ENCODE results near the gene ARHGEF11.

ARHGEF11 gene

DNA sequence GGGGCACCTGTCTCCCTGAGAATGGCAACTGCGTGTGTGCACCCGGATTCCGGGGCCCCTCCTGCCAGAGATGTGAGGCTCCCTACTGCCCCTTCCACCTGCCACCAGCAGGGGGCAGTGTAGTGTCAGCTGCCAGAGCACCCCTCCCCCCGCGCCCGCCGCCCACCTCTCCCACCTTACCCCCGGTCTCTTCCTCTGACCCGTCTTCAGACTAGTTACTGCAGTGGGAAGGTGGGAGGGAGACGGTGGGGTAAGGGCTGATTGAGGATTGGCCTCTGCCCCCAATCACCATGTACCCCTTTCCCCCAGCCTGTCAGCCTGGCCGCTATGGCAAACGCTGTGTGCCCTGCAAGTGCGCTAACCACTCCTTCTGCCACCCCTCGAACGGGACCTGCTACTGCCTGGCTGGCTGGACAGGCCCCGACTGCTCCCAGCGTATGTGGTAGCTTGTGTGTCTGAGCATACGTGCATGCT is 135.2 kb downstream of the ARHGEF11 start:
- no peak overlapping the region for H3K9ac ChIP-seq (ENCODE audit: insufficient read length)
- no peak for DNase-seq (ENCODE audit: low read depth, low spot score)
- H3K4me3 ChIP-seq = no peak overlapping the region
- no peak for TF ChIP-seq FOXP2 (optimal IDR thresholded peaks at IDR 0.05; ENCODE audit: control extremely low read depth, extremely low read length, insufficient read depth)
- no peak for TF ChIP-seq POLR2AphosphoS5 (IDR thresholded peaks at IDR 0.05; ENCODE audit: borderline replicate concordance, low read depth, low read length)
- no peak for TF ChIP-seq EZH2 (IDR thresholded peaks at IDR 0.05)
- H3K27ac ChIP-seq = no peak overlapping the region
- H3K9me3 ChIP-seq (ENCODE audit: low read depth, low read length) = no peaks in the 10 kb centered on the region
- no peaks in the 10 kb centered on the region for H3K36me3 ChIP-seq (ENCODE audit: insufficient read depth, low read length)

DNA sequence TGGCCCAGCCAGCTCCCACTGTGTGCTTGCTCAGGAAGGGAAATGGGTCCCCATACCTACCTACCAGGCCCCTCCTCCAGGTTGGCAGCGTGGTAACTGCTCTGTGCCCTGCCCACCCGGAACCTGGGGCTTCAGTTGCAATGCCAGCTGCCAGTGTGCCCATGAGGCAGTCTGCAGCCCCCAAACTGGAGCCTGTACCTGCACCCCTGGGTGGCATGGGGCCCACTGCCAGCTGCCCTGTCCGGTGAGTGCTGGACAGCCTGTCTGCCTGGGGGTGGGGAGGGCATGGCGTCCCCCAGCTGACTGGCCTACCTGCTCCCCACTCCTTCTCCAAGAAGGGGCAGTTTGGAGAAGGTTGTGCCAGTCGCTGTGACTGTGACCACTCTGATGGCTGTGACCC is 135.9 kb downstream of the ARHGEF11 start:
- Histone ChIP-seq H3K4me3 (no peak overlapping the region), H3K27ac (no peak overlapping the region), H3K9ac (ENCODE audit: insufficient read length) (no peak overlapping the region), H3K9me3 (ENCODE audit: low read depth, low read length) (no peaks in the 10 kb centered on the region), H3K36me3 (ENCODE audit: insufficient read depth, low read length) (no peaks in the 10 kb centered on the region)
- DNase-seq (ENCODE audit: low read depth, low spot score) = no peak
- no peak for TF ChIP-seq POLR2AphosphoS5 (IDR thresholded peaks at IDR 0.05; ENCODE audit: borderline replicate concordance, low read depth, low read length)
- TF ChIP-seq EZH2 (IDR thresholded peaks at IDR 0.05) = no peak
- no peak for TF ChIP-seq FOXP2 (optimal IDR thresholded peaks at IDR 0.05; ENCODE audit: control extremely low read depth, extremely low read length, insufficient read depth)

DNA sequence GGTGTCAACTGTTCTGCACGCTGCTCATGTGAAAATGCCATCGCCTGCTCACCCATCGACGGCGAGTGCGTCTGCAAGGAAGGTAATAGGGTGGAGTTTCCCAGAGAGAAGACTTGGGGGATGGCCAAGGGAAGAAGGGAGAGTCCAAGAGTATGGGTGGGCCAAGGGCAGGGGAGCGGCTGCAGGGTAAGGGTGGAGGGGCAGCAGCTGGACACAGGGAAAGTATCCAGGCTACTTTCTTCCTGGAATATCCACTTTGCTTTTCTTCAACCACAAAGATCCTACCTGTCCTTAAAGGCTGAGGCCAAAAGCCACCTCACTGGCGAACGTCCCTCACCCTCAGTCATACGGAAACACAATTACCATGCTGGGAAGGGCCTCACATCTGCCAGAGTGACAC is 136.6 kb downstream of the ARHGEF11 start:
- Histone ChIP-seq H3K9me3 (ENCODE audit: low read depth, low read length) (no peaks in the 10 kb centered on the region), H3K36me3 (ENCODE audit: insufficient read depth, low read length) (no peaks in the 10 kb centered on the region), H3K9ac (ENCODE audit: insufficient read length) (no peak overlapping the region), H3K4me3 (no peak overlapping the region), H3K27ac (no peak overlapping the region)
- DNase-seq (ENCODE audit: low read depth, low spot score) = no peak
- TF ChIP-seq EZH2 (IDR thresholded peaks at IDR 0.05) (no peak), POLR2AphosphoS5 (IDR thresholded peaks at IDR 0.05; ENCODE audit: borderline replicate concordance, low read depth, low read length) (no peak), FOXP2 (optimal IDR thresholded peaks at IDR 0.05; ENCODE audit: control extremely low read depth, extremely low read length, insufficient read depth) (no peak)

DNA sequence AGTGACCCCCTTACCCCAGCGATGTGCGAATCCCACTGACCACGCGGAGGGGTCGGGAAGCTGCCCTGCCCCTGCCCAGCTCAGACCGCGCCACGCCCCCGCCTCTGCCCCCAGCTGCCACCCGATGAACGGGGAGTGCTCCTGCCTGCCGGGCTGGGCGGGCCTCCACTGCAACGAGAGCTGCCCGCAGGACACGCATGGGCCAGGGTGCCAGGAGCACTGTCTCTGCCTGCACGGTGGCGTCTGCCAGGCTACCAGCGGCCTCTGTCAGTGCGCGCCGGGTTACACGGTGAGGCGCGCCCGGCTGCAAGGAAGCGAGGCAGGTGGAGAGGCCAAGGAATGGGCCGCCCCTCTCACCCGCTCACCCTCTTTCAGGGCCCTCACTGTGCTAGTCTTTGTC is 137.0 kb downstream of the ARHGEF11 start:
- Histone ChIP-seq H3K9ac (ENCODE audit: insufficient read length) (no peak overlapping the region), H3K9me3 (ENCODE audit: low read depth, low read length) (no peaks in the 10 kb centered on the region), H3K4me3 (no peak overlapping the region), H3K36me3 (ENCODE audit: insufficient read depth, low read length) (no peaks in the 10 kb centered on the region), H3K27ac (no peak overlapping the region)
- no peak for DNase-seq (ENCODE audit: low read depth, low spot score)
- TF ChIP-seq POLR2AphosphoS5 (IDR thresholded peaks at IDR 0.05; ENCODE audit: borderline replicate concordance, low read depth, low read length) = no peak
- no peak for TF ChIP-seq FOXP2 (optimal IDR thresholded peaks at IDR 0.05; ENCODE audit: control extremely low read depth, extremely low read length, insufficient read depth)
- no peak for TF ChIP-seq EZH2 (IDR thresholded peaks at IDR 0.05)

DNA sequence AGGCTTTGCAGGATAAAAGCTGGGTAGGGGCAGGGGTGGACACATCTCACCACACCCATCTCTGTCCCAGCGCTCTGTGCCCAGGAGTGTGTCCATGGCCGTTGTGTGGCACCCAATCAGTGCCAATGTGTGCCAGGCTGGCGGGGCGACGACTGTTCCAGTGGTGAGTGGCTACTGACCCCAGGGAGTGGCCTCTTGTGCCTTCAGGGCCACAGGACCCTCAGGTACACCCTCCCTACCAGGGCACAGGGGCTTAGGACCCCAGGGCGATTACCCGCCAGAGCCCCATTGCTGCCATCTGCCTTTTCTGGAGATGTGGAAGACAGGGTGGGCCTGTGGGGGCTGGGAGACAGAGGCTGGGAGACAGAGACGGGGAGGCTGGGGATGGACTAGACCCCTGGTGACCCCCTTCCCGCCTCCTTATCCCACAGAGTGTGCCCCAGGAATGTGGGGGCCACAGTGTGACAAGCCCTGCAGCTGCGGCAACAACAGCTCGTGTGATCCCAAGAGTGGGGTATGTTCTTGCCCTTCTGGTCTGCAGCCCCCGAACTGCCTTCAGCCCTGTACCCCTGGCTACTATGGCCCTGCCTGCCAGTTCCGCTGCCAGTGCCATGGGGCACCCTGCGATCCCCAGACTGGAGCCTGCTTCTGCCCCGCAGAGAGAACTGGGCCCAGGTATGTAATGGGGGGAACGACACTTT is 139.2 kb downstream of the ARHGEF11 start:
- no peaks in the 10 kb centered on the region for H3K36me3 ChIP-seq (ENCODE audit: insufficient read depth, low read length)
- H3K9me3 ChIP-seq (ENCODE audit: low read depth, low read length) = no peaks in the 10 kb centered on the region
- no peak for TF ChIP-seq POLR2AphosphoS5 (IDR thresholded peaks at IDR 0.05; ENCODE audit: borderline replicate concordance, low read depth, low read length)
- TF ChIP-seq FOXP2 (optimal IDR thresholded peaks at IDR 0.05; ENCODE audit: control extremely low read depth, extremely low read length, insufficient read depth) = no peak
- TF ChIP-seq EZH2 (IDR thresholded peaks at IDR 0.05) = no peak
- no peak for DNase-seq (ENCODE audit: low read depth, low spot score)
- no peak overlapping the region for H3K9ac ChIP-seq (ENCODE audit: insufficient read length)
- no peak overlapping the region for H3K4me3 ChIP-seq
- no peak overlapping the region for H3K27ac ChIP-seq

DNA sequence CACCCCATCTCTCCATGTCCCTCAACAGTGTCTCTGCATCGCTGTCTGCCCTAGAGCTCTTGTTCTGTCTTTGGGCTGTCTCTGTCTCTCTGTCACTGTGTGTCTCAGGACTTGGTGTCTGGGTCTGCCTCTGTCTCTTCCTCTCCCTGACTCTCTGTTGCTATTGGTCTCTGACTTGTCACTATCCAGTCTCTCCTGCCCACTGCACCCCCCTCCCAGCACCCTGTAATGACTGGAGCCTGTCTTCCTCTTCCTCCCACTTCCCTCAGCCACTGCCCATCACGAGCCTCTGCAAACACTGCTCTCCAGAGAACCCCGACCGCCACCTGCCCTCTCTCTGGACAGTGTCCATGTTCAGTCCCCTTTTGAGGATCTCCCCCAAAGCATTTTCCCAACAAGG is 139.9 kb downstream of the ARHGEF11 start:
- Histone ChIP-seq H3K27ac (no peak overlapping the region), H3K36me3 (ENCODE audit: insufficient read depth, low read length) (no peaks in the 10 kb centered on the region), H3K4me3 (no peak overlapping the region), H3K9ac (ENCODE audit: insufficient read length) (no peak overlapping the region), H3K9me3 (ENCODE audit: low read depth, low read length) (no peaks in the 10 kb centered on the region)
- no peak for DNase-seq (ENCODE audit: low read depth, low spot score)
- TF ChIP-seq POLR2AphosphoS5 (IDR thresholded peaks at IDR 0.05; ENCODE audit: borderline replicate concordance, low read depth, low read length) (no peak), EZH2 (IDR thresholded peaks at IDR 0.05) (no peak), FOXP2 (optimal IDR thresholded peaks at IDR 0.05; ENCODE audit: control extremely low read depth, extremely low read length, insufficient read depth) (no peak)

DNA sequence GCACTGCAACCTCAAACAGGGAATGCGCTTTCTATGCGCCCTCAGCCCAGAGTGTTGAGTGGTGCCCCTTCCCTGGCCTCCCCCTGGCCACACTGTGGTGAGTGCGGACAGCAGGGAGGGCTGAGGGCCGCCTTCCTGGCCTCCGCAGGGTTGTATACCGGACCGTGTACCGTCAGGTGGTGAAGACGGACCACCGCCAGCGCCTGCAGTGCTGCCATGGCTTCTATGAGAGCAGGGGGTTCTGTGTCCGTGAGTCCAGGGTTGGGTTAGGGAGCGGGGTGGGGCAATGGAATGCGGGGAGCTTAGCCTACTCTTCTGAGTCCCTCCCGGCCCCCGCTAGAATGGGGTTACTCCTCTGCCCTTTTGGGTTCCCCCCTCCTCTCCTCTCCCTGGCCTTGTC is 140.4 kb downstream of the ARHGEF11 start:
- Histone ChIP-seq H3K9me3 (ENCODE audit: low read depth, low read length) (no peaks in the 10 kb centered on the region), H3K36me3 (ENCODE audit: insufficient read depth, low read length) (no peaks in the 10 kb centered on the region), H3K4me3 (no peak overlapping the region), H3K9ac (ENCODE audit: insufficient read length) (no peak overlapping the region), H3K27ac (no peak overlapping the region)
- DNase-seq (ENCODE audit: low read depth, low spot score) = no peak
- no peak for TF ChIP-seq EZH2 (IDR thresholded peaks at IDR 0.05)
- TF ChIP-seq POLR2AphosphoS5 (IDR thresholded peaks at IDR 0.05; ENCODE audit: borderline replicate concordance, low read depth, low read length) = no peak
- no peak for TF ChIP-seq FOXP2 (optimal IDR thresholded peaks at IDR 0.05; ENCODE audit: control extremely low read depth, extremely low read length, insufficient read depth)

DNA sequence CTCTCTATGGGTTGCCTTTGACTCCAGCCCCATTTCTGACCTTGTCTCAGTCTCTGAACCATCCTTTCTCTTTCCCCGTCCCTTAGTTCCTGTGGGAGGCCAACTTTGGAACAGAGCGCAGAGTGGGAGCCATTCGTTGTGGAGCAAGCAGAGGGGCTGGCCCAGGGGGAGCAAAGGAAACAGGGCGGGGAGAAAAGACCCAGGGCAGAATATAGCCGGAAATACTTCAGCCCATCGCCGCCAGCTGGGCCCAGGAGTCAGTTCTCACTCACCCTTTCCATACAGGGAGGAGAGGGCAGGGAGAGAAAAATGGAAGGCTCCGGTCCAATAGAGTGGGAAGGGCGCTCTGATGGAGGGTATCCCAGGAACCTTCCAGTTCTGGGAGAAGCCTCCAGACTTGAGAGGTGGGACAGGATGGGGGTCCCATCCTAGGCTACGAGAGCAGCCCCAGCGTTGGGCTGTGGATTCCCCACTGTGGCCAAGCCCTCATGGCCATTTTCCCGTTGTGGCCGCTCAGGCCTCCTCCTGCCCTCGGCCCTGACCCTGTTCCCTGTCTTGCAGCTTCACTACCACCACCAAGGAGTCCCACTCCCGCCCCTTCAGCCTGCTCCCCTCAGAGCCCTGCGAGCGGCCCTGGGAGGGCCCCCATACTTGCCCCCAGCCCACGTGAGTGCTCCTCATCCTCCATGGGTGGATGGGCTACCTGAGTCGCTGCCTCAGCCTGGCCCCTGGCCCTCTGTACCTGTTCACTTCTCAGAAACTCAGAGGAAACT is 141.2 kb downstream of the ARHGEF11 start:
- no peak for DNase-seq (ENCODE audit: low read depth, low spot score)
- TF ChIP-seq FOXP2 (optimal IDR thresholded peaks at IDR 0.05; ENCODE audit: control extremely low read depth, extremely low read length, insufficient read depth) (no peak), EZH2 (IDR thresholded peaks at IDR 0.05) (no peak), POLR2AphosphoS5 (IDR thresholded peaks at IDR 0.05; ENCODE audit: borderline replicate concordance, low read depth, low read length) (no peak)

More for the DNA sequence above, 141.2 kb downstream of the ARHGEF11 start:
- no peaks in the 10 kb centered on the region for H3K36me3 ChIP-seq (ENCODE audit: insufficient read depth, low read length)
- no peak overlapping the region for H3K4me3 ChIP-seq
- no peak overlapping the region for H3K27ac ChIP-seq
- H3K9me3 ChIP-seq (ENCODE audit: low read depth, low read length) = no peaks in the 10 kb centered on the region
- no peak overlapping the region for H3K9ac ChIP-seq (ENCODE audit: insufficient read length)
